IPS DF 6.9 (cell line): Measurements from ENCODE around the gene FOXN1.
"Not testable (repeated sequence)": the region's sequence is repeated elsewhere in the genome, so short reads cannot be mapped to it uniquely, and the experiment has no call there.

Experiments used
- DNase-seq: peaks from one replicate; pipeline ENCODE4 v3.0.0-alpha.2; 2013; ENCODE audit warnings: low read depth, low spot score
- H3K27ac ChIP-seq: one replicate; pipeline ENCODE4 v1.5.1; 2013; ENCODE audit warnings: low read length, control low read depth
- H3K27me3 ChIP-seq: 2 replicates; pipeline ENCODE4 v1.6.1; 2013; ENCODE audit warnings: mild to moderate bottlenecking, low read length; ENCODE audit not compliant: control insufficient read depth, insufficient read depth
- H3K36me3 ChIP-seq: 2 replicates; pipeline ENCODE4 v1.6.1; 2013; ENCODE audit warnings: low read length; ENCODE audit not compliant: control insufficient read depth, insufficient read depth
- H3K4me1 ChIP-seq: 2 replicates; pipeline ENCODE4 v1.6.1; 2013; ENCODE audit warnings: low read length; ENCODE audit not compliant: control insufficient read depth, insufficient read depth
- H3K4me3 ChIP-seq: 2 replicates; pipeline ENCODE4 v1.5.1; 2013; ENCODE audit warnings: mild to moderate bottlenecking, low read length
- H3K9me3 ChIP-seq: 2 replicates; pipeline ENCODE4 v1.6.1; 2013; ENCODE audit warnings: low read length, inconsistent platforms; ENCODE audit not compliant: control insufficient read depth, insufficient read depth
- WGBS: extraction: QIAGEN DNeasy Blood & Tissue Kit; methylation state at CpG from one replicate; pipeline ENCODE4 v1.1.7; 2013; ENCODE audit warnings: mixed read lengths, missing lambda C conversion rate; ENCODE audit not compliant: insufficient read length, insufficient coverage; 5-methylcytosine and 5-hydroxymethylcytosine counted together

The FOXN1 gene

DNA sequence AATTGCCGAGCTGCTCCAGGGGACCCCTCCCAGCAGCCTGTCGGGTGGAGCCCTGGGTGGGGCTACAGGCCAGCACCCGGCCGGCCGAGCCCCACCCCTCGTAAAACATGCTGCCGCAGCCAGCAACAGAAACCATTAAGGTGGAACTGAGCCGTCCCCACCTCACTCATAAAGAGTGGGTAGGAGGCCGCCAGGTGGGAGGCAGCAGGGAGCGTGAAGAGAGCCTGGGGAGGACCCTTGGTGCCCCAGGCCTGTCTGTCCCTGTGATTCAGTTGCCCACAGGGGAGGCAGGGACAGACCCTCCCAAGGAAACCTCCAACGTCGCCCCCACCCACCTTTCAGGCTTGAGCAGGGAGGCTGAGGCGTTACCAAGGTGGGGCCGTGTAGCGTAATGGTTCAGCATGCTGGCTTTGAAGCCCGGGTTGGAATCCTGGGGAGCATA, 8.4 kb downstream of the FOXN1 start:
- Histone ChIP-seq H3K9me3 (peaks cover 1% of the 10 kb centered on the region; the same call in 1 of the 2 replicates), H3K4me3 (no peak overlapping the region), H3K36me3 (no peaks in the 10 kb centered on the region), H3K27me3 (no peaks in the 10 kb centered on the region), H3K4me1 (no peaks in the 10 kb centered on the region), H3K27ac (no peak overlapping the region)
- no peak for DNase-seq
- WGBS, result no CpG with 5 or more reads among the region's 16 CpGs

DNA sequence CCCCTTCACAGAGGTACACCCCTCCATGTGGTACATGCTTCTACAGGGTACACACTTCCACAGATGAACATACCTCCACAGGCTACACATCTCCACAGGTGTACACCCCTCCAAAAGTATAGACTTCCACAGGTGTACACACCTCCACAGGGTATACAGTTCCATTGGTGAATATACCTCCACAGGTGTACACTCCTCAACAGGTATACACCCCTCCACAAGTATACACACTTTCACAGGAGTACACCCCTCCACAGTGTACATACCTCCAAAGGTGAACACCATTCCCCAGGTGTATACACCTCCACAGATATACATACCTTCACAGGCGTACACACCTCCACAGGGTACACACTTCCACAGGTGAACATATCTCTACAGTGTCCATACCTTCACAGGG, 9.4 kb downstream of the FOXN1 start:
- WGBS, result no CpG with 5 or more reads among the region's 1 CpG
- Histone ChIP-seq H3K36me3 (no peaks in the 10 kb centered on the region), H3K4me3 (no peak overlapping the region), H3K27ac (no peak overlapping the region), H3K9me3 (peaks cover 1% of the 10 kb centered on the region; the same call in 1 of the 2 replicates), H3K4me1 (no peaks in the 10 kb centered on the region), H3K27me3 (no peaks in the 10 kb centered on the region)
- DNase-seq, result no peak

DNA sequence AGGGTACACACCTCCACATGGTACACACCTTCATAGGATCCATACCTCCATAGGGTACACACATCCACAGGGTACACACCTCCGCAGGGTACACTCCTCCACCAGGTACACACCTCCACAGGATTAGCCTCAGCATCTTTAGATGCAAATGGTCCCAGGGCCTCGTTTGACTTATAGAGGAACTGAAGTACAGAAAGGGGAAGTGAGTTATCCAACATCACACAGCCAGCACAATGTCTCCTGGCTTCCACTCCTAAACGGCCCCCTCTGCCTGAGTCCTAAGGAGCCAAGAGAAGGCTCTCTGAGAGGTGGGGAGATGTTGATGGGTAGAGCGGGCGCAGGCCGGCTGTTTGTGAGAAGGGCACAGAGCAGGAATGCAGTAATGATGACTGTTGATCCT, 12.0 kb downstream of the FOXN1 start:
- H3K9me3 ChIP-seq, result peaks cover 1% of the 10 kb centered on the region; the same call in 1 of the 2 replicates
- H3K36me3 ChIP-seq, result no peaks in the 10 kb centered on the region; the same call in 1 of the 2 replicates
- no peaks in the 10 kb centered on the region for H3K27me3 ChIP-seq
- no peak overlapping the region for H3K4me3 ChIP-seq
- whole genome bisulfite sequencing, result no CpG with 5 or more reads among the region's 6 CpGs
- 0 out of 2 replicates have a peak, but pooled peaks cover 1% of the 10 kb centered on the region for H3K4me1 ChIP-seq
- H3K27ac ChIP-seq, result no peak overlapping the region
- DNase-seq, result no peak

DNA sequence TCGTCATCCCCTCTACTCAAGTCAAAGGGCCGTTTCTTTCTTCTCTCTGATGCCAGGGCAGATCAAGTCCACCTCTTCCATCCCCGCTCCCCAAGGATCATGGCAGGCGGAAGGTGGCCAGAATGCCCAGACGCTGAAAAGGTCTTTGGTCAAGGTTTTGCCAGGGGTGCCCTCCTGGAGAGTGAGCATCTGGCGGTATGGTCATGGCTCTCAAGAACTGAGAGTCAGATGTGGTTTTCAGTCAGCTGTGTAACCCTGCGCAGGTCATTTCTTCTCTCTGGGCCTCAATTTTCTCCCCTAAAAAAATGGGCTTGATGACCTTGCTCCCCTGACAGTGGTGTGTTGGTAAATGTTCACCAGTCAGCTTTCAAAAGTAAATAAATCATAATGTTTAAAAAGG, 12.4 kb downstream of the FOXN1 start:
- no peak overlapping the region for H3K4me3 ChIP-seq
- DNase-seq, result no peak
- H3K4me1 ChIP-seq, result 0 out of 2 replicates have a peak, but pooled peaks cover 1% of the 10 kb centered on the region
- WGBS, result no CpG with 5 or more reads among the region's 7 CpGs
- H3K27me3 ChIP-seq, result no peaks in the 10 kb centered on the region
- H3K9me3 ChIP-seq, result peaks cover 1% of the 10 kb centered on the region; the same call in 1 of the 2 replicates
- no peaks in the 10 kb centered on the region; the same call in 1 of the 2 replicates for H3K36me3 ChIP-seq
- H3K27ac ChIP-seq, result no peak overlapping the region

DNA sequence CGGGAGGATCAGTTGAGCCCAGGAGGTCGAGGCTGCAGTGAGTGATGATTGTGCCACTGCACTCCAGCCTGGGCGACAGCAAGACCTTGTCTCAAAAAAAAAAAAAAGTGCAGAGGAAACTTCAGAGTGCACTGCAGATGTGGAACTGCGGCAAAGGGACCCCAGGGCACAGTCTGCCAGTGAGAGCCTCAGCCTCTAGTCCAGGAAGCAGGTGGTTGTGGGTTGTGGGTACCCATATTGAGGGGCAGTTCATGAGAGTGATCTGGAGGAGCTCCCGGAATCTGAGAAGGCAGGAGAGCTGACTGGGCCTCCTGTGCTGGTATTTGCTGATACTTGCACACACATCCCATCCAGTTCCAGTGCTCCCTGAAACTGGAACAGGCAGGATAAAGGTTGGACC, 13.1 kb downstream of the FOXN1 start:
- no peak overlapping the region for H3K27ac ChIP-seq
- DNase-seq, result no peak

DNA sequence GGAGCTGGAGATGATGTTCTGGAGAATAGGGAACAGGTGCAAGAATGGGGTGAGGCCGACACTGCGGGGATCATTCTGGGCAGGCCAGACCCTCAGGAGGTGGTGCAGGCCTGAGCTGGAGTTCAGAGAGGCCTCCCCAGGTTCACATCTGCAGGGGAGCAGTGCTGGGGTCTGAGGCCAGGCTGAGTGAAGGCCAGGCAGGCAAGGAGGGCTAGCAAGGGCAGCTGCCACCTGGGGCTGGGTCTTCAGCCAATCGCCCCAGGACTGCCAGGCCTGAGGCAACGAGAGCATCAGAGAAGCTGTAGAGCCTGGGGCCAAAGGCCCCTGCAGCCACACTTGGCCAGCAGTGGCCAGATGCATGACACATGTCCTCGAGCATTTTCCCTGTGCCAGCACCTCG, 14.5 kb downstream of the FOXN1 start:
- H3K4me3 ChIP-seq, result no peak overlapping the region
- H3K27ac ChIP-seq, result no peak overlapping the region
- H3K27me3 ChIP-seq, result no peaks in the 10 kb centered on the region
- no peaks in the 10 kb centered on the region; the same call in 1 of the 2 replicates for H3K36me3 ChIP-seq
- 0 out of 2 replicates have a peak, but pooled peaks cover 1% of the 10 kb centered on the region for H3K4me1 ChIP-seq
- WGBS, result no CpG with 5 or more reads among the region's 6 CpGs
- H3K9me3 ChIP-seq, result peaks cover under 1% of the 10 kb centered on the region; the same call in 1 of the 2 replicates
- no peak for DNase-seq

More for the DNA sequence above, 13.1 kb downstream of the FOXN1 start:
- Histone ChIP-seq H3K4me1 (0 out of 2 replicates have a peak, but pooled peaks cover 1% of the 10 kb centered on the region), H3K4me3 (no peak overlapping the region), H3K27me3 (no peaks in the 10 kb centered on the region), H3K9me3 (peaks cover 1% of the 10 kb centered on the region; the same call in 1 of the 2 replicates), H3K36me3 (no peaks in the 10 kb centered on the region; the same call in 1 of the 2 replicates)
- no CpG with 5 or more reads among the region's 5 CpGs for WGBS

DNA sequence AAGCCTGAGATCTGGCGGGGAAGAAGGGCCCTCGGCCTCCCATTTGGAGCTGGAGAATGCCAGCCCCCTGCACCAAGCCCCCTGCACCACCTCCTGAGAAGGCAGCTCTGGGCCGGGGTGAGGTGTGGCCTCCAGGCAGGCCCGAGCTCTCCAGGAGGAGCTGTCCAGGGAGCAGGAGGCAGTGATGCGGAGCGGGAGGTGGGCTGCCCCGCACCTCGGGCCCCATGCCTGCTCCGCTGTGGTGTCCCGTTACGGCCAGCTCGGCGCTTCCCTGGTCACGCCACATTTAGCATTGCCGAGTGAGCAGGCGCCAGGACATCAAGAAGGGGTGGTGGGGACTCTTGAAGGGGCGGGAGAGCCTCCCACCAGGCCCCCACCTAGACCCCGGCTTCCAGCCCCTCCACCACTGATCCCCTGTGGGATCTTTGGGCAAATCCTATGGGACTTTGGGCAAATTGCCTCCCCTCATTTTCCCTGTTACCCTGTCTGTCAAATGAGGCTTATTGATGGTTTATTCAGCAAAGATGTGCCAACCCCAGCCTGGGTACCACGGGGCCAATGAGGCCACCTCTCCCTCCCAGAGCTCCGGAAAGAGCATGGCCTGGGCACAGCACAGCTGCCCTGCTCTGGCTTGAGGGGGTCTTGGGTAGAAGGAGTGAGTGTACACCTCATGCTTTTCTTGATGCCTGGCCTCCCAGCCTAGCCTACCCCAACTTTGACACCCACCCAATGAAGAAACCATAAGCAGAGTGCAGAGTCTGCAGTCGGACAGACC, 15.3 kb downstream of the FOXN1 start:
- no peak for DNase-seq
- H3K27ac ChIP-seq, result no peak overlapping the region

DNA sequence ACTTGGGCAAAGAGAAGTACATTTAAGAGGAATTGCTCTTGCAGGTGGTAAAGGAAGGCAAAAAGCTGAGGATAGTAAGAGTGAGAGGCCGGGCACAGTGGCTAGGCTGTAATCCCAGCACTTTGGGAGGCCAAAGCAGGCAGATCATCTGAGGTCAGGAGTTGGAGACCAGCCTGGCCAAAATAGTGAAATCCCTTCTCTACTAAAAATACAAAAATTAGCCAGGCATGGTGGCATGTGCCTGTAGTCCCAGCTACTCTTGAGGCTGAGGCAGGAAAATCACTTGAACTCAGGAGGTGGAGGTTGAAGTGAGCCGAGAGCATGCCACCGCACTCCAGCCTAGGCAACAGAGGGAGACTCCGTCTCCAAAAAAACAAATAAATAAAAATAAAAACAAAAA, 16.1 kb downstream of the FOXN1 start:
- H3K4me1 ChIP-seq, DNase-seq, H3K36me3 ChIP-seq, H3K27ac ChIP-seq, H3K27me3 ChIP-seq, H3K4me3 ChIP-seq, H3K9me3 ChIP-seq: not testable (repeated sequence)
- no CpG with 5 or more reads among the region's 4 CpGs for WGBS

More for the DNA sequence above, 15.3 kb downstream of the FOXN1 start:
- H3K4me1 ChIP-seq, result 0 out of 2 replicates have a peak, but pooled peaks cover 1% of the 10 kb centered on the region
- no CpG with 5 or more reads among the region's 21 CpGs for WGBS
- no peaks in the 10 kb centered on the region; the same call in 1 of the 2 replicates for H3K36me3 ChIP-seq
- no peaks in the 10 kb centered on the region for H3K9me3 ChIP-seq
- H3K4me3 ChIP-seq, result no peak overlapping the region
- H3K27me3 ChIP-seq, result no peaks in the 10 kb centered on the region

DNA sequence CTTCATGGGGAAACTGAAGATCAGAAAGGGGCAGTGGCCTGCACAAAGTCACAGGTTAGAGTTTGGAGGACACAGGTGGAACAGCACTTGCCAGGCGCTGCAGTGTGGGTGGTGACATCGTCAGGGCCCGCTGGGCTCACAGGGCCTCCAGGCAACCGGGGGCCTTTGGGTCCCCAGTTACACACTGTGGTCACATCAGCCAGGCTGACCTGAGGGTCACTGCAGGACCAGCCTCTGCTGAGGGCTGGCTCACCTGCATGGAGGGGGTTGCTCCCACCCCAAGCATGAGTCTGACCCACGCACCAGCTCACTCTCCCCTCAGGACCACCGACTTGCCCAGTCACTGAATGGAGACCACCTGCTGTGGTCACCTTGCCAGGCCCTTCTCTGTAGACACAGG, 17.0 kb downstream of the FOXN1 start:
- Histone ChIP-seq H3K4me3 (no peak overlapping the region), H3K9me3 (no peaks in the 10 kb centered on the region), H3K4me1 (0 out of 2 replicates have a peak, but pooled peaks cover 1% of the 10 kb centered on the region), H3K36me3 (no peaks in the 10 kb centered on the region; the same call in 1 of the 2 replicates), H3K27ac (no peak overlapping the region), H3K27me3 (no peaks in the 10 kb centered on the region)
- no CpG with 5 or more reads among the region's 6 CpGs for WGBS
- DNase-seq, result no peak

DNA sequence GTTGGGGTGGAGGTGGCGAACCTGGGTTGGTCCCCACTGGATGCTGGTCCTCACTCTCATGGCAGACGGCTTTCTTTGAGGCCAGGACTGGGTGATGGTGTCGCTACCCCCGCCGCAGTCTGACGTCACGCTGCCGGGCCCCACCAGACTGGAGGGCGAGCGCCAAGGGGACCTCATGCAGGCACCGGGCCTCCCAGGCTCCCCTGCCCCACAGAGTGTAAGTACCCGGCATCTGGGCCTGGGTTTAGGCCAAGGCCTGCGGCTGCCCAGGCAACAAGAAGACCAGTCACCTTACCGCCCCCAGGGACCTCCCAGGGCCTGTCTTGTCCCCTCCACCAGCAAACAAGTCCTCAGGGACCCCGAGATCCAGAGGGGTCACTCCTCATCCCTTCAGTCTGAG, 17.7 kb downstream of the FOXN1 start:
- H3K9me3 ChIP-seq, result no peaks in the 10 kb centered on the region
- H3K36me3 ChIP-seq, result no peaks in the 10 kb centered on the region; the same call in 1 of the 2 replicates
- no CpG with 5 or more reads among the region's 15 CpGs for WGBS
- H3K27ac ChIP-seq, result no peak overlapping the region
- no peak for DNase-seq
- H3K27me3 ChIP-seq, result no peaks in the 10 kb centered on the region
- H3K4me1 ChIP-seq, result 0 out of 2 replicates have a peak, but pooled peaks cover 1% of the 10 kb centered on the region
- no peak overlapping the region for H3K4me3 ChIP-seq
